ENCODE data around the gene ITGB5.
"Not testable (repeated sequence)": the region's sequence is repeated elsewhere in the genome, so short reads cannot be mapped to it uniquely, and the experiment has no call there.

Gene ITGB5

DNA sequence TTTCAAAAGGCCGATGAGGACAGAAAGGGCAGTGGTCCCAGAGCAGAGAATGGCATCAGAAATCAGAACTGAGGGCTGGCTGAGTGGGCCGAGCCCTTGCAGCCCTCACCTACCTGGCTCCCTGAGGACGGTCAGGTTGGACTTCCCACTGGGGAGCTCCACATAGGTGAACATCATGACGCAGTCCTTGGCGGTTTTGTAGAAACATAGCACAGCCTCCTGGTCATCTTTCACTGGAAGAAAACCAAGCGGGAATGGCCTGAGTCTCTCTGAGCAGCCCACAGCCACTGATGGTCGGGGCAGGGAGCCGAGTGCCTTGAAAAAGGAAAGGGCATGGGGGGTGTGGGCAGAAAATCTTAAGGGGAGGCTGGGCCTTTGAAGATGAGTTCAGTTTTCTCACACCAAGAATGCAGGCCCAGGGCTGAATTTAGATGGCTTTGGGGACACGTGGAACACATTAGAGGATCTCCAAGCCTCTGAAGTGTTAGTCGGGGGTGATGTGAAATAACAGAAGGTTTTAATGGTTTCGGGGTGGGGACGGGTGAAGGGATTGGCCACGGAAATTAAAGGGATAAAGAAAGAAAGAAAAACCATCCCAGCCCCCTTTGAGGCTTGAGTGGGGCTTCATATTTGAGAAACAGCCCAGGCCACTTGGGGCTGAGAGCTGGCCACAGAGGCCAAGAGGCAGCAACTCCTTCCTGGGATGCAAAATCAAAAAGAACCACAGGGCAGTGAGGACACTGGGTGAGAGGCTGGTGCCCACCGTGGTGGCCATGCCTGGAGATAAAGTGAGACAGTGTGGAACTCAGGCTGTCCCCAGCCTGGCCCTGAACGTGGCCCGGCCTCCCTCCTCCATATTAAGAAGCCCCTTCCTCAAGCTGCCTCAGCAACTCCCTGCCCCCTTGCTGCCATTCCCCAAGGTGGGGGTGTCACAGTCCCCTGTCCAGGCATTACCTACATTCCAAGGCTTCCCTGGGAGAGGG is 120.8 kb downstream of the ITGB5 start:
- DNase-seq: no peak

DNA sequence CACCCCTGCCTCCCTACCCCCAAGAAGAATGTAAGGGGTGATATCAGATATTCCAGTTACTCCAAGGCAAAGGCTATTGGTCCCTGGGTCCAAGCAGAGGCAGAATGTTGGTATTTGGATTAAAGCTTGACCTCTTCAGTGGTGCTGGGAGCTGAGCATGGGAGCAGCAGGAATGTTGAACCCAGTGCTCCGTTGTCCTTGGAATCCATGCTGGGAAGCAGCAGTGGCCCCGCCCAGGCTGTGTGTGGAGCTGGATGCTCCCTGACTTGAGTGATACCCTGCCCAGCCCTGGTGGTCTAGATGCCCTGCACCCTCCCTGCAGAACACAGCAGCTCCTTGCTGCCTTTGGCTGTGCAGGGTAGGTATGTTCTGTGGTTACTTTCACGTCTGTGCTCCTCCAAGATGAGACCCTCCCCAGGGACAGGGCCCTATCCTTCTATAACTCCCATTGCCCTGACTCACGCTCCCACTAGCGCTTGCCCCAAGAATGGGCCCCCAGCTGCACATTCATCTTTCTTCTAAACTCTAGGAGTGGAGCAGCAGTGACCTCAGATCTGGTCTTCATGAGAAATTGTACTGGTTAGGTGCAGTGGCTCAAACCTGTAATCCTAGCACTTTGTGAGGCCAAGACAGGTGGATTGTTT is 121.8 kb downstream of the ITGB5 start:
- no peak for DNase-seq

DNA sequence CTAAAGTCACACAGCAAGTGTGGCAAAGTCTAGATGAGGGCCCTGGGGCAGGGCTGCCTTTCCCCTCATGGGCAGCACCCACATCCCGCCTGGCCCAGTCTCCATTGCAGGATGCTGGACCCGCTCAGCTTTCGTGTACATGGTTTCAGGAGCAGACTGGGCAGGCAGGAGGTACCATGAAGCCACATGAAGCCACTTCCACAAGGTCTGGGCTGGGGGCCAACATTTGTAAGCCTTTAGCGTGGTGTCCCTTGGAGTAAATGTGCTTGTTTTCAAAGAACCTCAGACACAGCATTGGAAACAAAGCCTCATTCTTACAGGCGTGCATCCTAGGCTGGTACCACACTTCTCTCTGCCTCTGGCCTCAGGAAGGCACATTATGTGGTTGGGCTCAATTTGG is 122.4 kb downstream of the ITGB5 start:
- no peak for DNase-seq

DNA sequence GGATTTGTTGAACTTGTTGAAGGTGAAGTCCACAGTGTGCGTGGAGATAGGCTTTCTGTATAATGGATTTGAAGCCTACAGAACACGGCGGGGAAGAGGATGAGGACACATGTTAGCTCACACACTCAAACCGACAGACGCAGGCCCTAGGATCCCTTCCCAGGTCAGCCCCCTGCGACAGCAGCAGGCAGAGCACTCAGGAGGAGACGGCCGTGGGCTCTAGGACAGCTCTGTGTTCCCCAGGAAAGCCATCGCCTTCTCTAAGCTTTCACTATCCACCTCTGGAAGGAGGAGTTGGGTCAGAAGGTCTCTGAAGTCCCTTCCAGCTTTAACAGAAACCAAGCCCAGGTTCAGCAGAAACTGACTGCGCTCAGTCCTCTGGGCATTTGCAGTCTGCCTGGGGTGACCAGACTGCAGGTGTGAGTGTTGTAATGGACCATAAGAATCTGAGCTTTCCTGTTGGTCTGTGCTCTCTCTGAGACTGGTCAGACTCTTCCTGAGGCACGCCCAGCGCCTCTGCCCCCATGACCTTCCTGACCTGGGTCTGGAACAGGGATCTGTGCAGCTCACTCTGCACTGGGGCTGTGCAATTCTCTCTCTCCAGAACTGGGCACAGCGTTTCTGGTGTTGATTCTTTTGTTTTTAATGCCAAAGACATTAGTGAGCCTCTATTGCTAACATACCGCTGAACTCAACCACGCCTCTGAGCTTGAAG is 123.4 kb downstream of the ITGB5 start:
- no peak for DNase-seq

DNA sequence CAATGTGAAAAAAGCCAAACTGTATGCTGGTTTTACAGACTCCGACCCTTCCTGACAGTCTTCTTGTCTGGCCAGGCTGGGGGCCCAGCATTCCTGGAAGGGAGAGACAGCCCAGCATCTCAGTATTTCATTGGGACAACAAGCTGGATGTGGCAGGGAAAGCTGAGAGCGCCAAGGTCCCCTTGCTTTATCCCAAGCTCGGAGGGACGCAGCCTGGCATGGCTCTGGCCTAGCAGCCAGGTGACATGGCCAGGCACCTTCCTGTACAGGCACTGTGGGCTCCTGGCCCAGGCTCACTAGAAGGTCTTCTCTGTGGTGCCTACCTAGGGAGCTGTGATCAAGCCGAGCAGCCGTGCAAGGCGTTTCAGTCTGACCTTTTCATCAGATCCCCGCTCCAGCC is 124.0 kb downstream of the ITGB5 start:
- DNase-seq: no peak

DNA sequence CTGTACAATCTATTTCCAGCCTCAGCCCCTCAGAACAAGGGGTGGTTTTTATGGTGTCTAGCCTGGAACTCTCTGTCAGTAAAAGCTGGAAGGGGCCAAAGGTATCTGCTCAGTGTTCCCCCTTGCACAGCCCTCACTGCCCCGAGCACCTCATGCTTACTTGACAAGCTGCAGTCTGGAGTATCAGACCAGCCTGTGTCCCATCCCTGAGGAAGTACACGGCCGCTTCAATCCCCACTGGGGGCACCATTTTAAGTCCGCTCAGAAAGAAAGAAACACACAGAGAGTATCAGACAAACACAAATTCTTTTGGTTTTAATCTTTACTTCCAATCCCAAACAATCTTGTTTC is 124.5 kb downstream of the ITGB5 start:
- no peak for DNase-seq

DNA sequence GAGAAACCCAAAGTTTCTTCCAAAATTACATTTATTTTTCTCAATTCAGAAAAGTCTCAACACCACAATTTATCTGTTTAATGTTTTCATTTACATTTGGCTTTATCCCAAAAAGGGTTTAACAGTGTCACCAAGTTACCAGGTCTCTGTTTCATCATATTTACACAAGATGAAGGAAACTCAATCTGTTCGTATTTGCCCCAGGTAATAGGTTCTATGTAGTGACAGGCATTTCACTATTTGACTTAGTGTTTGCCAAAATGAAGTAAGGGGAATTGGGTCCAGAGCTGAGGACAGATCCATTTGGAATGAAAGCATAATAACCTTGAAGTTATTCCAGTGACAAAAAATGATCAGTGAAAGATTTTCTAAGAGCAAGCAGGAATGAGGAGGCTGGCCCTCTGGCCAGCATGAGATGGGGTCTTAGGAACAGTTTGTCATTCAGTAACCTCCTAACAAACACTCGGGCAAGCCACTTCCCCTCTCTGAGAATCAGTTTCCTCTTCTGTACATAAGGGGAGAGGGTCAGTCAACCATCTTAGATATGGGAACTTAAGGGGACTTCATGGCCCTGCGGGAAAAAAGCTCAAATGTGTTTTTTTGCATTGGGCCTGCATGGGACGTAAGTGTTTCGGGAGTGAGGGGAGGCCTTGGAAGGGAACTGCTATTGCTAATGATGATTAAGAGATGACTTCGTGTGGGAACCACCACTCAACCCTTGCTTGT is 125.1 kb downstream of the ITGB5 start:
- DNase-seq: no peak

DNA sequence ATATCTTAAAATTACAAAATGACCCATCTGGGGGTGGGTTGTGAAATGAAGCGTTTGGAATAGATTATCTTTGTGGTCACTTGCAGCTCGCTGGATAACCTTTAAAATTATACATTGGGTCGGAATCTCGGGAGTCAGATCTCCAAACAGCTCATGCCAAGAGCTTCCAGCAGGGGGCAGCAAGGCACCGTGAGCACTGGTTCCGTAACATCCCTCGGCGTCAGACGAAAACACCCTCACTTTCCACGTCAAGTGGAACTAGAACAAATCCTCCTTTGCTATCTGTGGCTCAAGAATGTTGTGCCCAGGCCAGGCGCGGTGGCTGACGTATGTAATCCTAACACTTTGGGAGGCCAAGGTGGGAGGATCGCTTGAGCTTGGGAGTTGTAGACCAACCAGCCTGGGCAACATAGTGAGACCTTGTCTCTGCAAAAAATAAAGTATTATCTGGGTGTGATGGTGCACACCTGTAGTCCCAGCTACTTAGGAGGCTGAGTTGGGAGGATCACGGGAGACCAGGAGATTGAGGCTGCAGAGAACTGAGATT is 125.8 kb downstream of the ITGB5 start:
- DNase-seq: peak; percentile 59

DNA sequence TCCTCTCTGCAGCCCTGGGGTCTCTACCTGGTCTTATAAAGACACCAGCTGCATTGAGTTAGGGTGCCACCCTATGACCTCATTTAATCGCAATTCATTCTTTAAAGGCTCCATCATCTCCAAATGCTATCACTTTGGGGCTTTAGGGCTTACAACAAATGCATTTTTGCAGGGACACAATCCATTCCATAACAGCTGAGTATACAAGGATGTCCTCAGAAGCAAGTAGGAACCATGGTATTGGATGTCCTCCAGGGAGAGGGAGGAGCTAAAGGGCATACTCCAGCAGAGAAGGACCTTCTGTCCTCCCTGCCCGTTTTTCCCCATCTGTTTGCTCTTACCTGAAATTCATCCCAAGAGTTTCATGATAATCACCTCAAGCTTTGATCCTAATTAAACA is 126.6 kb downstream of the ITGB5 start:
- no peak for DNase-seq

DNA sequence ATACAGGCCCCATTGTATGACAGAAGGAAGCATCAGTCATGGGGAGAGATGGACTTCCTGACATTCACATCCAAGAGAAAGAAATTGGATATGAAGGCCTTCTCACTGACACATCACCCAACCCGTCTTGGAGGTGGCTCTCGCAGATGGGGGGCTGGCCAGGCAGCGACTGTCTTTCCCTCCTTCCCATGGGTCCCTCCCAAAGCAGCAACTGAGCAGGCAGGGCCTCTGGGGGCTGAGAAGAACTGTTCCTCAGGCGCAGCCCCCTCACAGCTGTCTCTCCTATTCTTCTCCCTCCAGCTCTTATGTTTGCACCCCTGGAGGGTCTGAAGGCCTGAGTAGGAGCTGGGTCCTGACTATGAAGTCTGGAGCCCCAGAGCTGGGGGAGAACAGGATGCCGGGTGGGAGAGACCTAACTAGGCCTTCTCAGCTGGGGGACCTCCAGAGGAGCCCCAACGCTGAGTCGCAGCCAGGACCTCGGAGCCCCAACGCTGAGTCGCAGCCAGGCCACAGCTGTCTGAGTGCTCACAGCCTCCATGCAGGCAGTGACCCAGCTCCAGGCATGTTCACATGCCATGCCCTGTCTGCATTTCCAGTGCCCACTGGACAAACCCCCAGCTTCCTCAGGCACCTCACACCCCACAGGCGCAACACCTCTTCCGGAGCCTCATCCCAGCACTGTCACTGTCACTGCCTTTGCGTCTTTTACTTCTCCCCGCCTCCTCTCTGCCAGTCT is 127.3 kb downstream of the ITGB5 start:
- no peak for DNase-seq

DNA sequence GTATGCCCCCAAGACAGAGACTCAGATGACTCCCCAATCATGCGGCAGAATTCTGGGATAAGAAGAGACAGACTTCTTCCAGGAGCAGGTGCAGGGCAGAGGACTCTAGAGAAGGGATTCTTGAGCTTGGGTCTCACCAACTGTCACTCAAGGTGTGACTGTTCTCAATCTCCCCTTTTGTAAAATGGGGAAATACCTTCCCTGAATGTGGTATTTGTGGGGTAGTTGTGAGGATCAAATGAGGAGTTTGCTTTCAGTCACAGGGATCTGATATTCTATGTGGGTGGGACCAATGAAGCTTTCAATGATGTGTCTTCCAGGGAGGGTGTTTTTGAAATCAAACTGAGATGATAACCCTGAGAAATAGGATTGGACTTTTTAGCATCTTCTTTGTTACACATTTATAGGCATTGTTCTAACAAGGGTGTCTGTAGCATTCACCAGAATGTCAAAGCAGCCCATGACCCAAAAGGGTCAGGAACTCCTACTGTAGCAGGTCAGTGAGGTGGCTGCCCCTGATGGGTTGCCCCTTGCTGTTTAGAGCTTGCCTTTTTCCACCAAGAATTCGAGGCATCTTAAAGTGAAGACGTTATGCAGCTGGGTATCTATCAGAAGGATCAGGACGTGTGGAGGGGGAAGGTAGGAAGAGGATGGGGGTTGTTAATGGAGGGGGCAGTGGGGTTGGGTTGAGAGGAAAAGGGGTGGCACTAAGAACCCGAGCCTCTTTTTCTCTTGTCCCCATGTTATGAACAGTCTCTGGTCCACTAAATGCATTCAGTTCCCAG is 128.1 kb downstream of the ITGB5 start:
- no peak for DNase-seq

DNA sequence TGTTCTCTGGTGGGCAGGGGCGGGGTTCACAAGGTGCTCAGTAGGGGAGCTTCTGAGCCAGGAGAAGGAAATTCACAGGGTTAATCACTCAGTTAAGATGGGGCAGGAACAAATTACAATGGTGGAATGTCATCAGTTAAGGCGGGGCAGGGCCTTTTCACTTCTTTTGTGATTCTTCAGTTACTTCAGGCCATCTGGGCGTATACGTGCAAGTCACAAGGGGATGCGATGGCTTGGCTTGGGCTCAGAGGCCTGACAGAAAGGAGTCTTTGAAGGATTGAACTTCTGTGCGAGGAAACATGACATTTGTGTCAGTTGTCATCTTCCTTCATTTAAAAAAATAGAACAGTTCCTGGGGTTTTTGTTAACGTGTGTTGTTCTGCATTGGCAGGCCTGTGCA is 129.2 kb downstream of the ITGB5 start:
- not testable (repeated sequence) for DNase-seq

DNA sequence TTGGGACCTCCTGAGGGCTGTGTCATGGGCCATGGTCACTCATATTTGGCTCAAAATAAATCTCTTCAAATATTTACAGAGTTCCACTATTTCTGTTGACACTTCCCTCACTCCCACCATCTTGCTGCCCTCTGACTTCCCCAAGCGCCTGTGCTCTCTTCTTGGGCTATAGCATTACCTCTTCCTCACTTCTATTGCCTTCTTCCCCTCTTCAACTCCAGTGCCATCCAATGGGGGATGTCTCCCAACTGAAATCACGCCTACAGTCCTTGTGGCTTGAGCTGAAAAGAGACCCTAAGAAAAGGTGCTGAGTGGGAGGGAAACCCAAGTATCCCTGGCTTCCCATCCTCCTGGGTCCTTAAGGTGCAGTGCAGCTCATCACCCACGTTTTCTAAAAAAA is 135.1 kb downstream of the ITGB5 start:
- no peak for DNase-seq

DNA sequence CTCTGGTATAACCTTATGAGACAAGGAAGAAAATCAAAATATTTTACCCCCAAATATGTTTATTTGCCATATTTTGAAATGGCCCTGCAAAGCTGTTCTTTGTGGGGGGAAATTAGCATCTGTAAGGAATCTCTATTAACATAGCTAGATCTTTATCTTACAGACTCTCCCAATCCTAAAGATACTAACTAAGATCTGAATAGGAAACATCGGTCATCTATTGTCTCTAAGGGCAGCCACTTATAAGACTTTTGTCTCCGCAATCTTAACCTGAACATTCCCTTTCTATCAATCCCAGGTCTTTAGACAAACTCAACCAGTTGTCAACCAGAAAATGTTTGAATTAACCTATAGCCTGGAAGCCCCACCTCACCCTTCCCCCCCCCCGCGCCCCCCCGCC is 135.7 kb downstream of the ITGB5 start:
- no peak for DNase-seq

DNA sequence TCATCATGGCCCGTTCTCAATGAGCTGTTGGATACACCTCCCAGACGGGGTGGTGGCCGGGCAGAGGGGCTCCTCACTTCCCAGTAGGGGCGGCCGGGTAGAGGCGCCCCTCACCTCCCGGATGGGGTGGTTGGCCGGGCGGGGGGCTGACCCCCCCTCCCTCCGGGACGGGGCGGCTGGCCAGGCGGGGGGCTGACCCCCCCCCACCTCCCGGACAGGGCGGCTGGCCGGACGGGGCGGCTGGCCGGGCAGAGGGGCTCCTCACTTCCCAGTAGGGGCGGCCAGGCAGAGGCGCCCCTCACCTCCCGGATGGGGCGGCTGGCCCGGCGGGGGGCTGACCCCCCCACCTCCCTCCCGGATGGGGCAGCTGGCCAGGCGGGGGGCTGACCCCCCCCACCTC is 137.3 kb downstream of the ITGB5 start:
- not testable (repeated sequence) for DNase-seq

DNA sequence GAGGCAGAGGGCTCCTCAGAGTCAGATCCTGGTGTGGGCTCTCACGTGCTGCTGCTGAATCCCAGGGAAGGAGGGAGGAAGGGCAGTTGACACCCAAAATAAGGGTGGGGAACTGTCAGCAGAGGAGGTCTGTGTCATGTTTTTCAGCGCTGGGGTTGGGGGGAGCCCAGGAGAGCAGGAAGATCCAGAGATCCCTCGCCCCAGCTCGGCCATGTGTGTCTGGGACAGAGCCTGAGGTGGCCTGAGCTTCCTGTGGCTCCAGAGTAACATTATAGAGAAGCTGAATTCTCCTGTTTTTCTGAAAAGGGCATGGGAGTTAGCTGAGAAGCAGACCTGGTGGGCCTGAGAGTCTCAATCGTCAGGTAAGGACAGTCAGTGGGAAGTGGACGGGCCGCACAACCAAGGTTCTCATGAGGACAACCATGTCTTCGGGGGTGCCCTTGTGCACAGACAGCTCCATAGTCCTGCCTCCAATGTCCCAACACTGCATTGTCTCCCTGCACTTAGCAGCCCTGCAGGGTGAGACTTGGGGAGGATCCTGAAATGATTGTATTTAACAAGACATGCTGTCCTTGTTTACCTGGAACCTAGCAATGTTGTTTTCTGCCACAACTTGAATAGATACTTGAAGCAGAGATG is 138.5 kb downstream of the ITGB5 start:
- no peak for DNase-seq

DNA sequence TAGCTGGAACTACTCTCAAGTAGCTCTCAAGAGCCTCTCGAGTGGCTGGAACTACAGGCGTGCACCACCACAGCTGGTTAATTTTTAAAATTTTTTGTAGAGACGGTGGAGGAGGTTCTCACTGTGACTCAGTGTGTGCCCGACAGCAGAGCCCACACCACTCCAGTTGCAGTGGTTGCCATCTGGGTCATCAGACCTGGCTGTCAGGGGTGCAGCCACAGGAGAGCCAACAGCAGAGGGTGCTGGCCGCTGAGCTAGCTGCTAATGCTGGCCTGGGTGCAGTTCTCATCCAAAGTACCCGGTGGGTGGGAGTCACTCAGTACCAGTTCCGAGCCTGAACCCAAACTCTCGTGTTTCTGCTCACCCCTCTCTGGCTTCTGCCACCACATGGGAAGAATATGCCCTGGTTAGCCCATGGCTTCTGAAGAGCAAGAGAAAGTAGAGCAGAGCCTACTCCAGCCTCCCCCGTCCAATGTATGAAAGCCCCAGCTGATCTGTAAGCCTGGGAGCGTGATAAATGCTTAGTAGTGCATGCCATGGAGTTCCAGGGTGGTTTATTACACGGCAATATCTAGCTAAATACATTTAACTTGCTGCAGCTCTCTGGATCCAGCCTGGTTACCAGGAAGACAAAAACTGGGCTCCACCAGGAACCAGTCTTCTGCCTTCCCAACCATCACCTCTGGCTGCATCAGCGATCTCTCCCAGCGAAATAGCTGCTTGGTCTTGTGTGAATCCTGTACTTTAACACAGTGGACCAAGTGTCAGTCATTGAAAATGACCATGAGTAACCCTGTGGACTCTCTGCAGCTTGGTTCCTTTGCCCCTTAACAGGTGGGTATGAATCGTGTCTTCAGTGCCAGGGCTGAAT is 139.8 kb downstream of the ITGB5 start:
- DNase-seq: no peak

DNA sequence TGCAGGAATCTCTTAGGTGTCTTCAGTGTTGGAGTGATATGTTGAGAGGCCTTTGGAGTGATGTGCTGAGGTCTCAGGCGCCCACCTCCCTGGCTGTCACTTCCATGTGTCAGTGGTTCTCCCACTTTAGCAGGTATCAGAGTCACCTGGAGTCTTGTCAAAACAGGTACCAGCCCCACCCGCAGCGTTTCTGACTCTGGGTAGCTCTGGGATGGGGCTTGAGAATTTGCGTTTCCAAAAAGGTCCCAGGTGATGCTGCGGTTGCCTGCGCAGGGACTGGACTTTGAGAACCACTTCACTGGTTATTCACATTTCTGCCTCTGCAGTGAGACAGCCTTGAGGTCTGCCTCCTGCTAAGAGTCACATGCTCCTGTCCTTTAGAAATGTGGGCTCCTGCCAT is 141.4 kb downstream of the ITGB5 start:
- no peak for DNase-seq

DNA sequence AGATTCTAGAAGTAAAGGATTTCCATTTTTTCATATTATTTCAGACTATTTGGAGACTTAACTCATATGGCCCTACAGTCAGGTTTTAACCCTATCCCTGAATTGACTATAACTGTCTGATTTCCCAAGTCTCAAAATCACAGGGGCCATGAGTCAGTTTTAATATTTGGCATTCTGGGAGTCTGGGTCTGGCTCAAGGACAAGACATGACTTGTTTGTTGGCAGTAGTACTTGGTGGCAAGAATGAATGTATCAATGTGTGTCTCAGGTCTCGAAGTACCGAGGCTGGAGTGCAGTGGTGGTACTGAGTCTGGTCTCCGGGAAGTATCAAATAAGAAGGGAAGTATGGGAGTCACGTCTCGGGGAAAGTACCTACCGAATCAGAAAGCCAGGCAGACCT is 146.1 kb downstream of the ITGB5 start:
- DNase-seq: no peak

DNA sequence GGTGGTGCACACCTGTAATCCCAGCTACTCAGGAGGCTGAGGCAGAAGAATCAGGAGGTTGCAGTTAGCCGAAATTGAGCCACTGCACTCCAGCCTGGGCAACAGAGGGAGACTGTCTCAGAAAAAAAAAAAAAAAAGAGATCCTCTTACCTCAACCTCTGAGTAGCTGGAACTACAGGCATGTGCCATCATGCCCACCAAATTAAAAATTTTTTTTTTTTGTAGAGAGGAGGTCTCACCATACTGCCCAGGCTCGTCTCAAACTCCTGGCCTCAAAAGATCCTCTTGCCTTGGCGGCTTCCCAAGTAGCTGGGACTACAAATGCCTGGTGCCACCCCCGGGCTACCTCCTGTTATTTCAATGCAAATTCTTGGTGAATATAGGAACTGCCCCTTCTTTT is 155.4 kb downstream of the ITGB5 start:
- no peak for DNase-seq

Measured in effector CD8-positive, alpha-beta T cell (primary cell).